ENCODE data around the gene CLINT1. TPM values are rescaled to one million over a fixed set of nuclear protein-coding genes. Genes with fewer than 3 reads are reported as not detected.
A peak's percentile ranks its signal among the peaks of the same experiment; 100 is the strongest.

The CLINT1 gene
- total and polyA plus RNA-seq, 2 of the 13 experiments (the other 11 are each of a cell fraction or from before 2014, with no cell fraction given), result 64.0 to 104 TPM

DNA sequence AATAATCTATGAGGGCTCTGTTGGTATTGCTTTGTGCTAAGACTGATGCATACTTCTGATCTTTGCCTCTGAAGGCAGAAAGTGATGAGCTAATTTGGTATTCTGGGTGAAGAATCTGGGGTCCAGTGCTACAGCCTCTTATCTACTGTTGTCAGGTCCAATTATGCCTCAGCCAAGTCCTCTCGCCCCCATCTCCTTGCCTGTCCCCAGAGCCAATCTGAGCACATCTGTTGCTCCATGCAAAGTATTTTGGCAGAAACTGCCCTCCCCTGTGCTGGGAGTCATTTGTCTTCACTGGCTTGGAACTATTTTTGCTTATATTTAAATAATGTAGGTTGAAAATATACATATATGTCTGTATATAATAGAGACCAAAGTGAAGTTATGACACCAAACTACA, 92.0 kb downstream of the CLINT1 start:
- ChIA-PET CTCF (ENCODE audit: low intra/inter-chr PET ratio, low total read pairs) (no interaction called here), POLR2A (no interaction called here)
- in situ Hi-C loops (cut with HindIII; ENCODE audit: extremely low pct_ligation_motif_present, low pct_unique_long_range_greater_than_20kb) (no loop called here), intact Hi-C loops (cut with micrococcal nuclease; ENCODE audit: unreplicated experiment) (no loop called here)
- TF ChIP-seq MAF1 (CRISPR knock-in tag; IDR thresholded peaks at IDR 0.05; ENCODE audit: borderline replicate concordance) (no peak), NR2F1 (CRISPR knock-in tag; IDR thresholded peaks at IDR 0.05) (no peak)
- Histone ChIP-seq H2AFZ (ENCODE audit: low read length) (no peak overlapping the region), H3K36me3 (replicated peaks in 1 of 2; ENCODE audit: control insufficient read depth in 1 of 2, insufficient read depth in 2 of 2, low read length in 2 of 2) (no peaks in the 10 kb centered on the region), H3K27me3 (ENCODE audit: control insufficient read depth in 1 of 2, insufficient read depth in 2 of 2, low read length in 2 of 2) (peaks cover 0 to 7% of the 10 kb centered on the region in 2 experiments; a peak in 1 of 5 replicates), H3K4me3 (replicated peaks in 1 of 3; ENCODE audit: insufficient read depth in 1 of 3, low read depth in 2 of 3, low read length in 3 of 3) (no peak overlapping the region), H3K4me1 (ENCODE audit: insufficient read depth, low read length) (no peaks in the 10 kb centered on the region), H3K4me2 (ENCODE audit: low read depth, low read length) (no peak overlapping the region), H3K9ac (ENCODE audit: insufficient read depth, low read depth, low read length) (no peak overlapping the region), H3K79me2 (ENCODE audit: insufficient read depth, low read length) (no peaks in the 10 kb centered on the region), H4K20me1 (ENCODE audit: insufficient read depth, low read length) (no peaks in the 10 kb centered on the region), H3K27ac (ENCODE audit: extremely low read length, insufficient read depth, low read length) (no peak overlapping the region), H3K9me3 (ENCODE audit: low read length) (no peaks in the 10 kb centered on the region)
- WGBS (ENCODE audit: low lambda C conversion rate), result 40% methylated on average over 1 of the region's 1 CpG
- FAIRE-seq, result no peak
- no peak for DNase-seq (ENCODE audit: low spot score)
- ATAC-seq, result no peak
- BruUV-seq (replicated peaks), result no TSS peak

DNA sequence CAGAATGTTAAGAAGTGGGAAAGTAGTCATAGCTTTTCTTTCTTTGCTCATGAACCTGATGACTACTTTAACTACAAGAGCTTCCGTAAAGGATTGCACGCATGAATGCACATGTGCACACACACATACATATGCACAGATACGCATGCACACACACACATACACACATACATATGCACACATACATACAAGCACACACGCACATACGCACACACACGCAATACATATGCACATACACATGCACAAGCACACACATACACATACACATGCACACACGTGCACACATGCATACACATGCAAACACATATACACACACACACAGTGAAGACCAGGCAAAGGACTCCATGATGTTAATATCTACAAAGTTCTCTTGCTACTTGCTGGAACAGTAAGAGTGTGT, 92.5 kb downstream of the CLINT1 start:
- ATAC-seq, result no peak
- Histone ChIP-seq H3K27me3 (ENCODE audit: control insufficient read depth in 1 of 2, insufficient read depth in 2 of 2, low read length in 2 of 2) (peaks cover 0 to 6% of the 10 kb centered on the region in 2 experiments; a peak in 1 of 5 replicates), H3K4me3 (replicated peaks in 1 of 3; ENCODE audit: insufficient read depth in 1 of 3, low read depth in 2 of 3, low read length in 3 of 3) (no peak overlapping the region), H4K20me1 (ENCODE audit: insufficient read depth, low read length) (no peaks in the 10 kb centered on the region), H3K36me3 (replicated peaks in 1 of 2; ENCODE audit: control insufficient read depth in 1 of 2, insufficient read depth in 2 of 2, low read length in 2 of 2) (no peaks in the 10 kb centered on the region), H3K27ac (ENCODE audit: extremely low read length, insufficient read depth, low read length) (no peak overlapping the region), H3K79me2 (ENCODE audit: insufficient read depth, low read length) (no peaks in the 10 kb centered on the region), H2AFZ (ENCODE audit: low read length) (no peak overlapping the region), H3K9me3 (ENCODE audit: low read length) (no peaks in the 10 kb centered on the region), H3K4me1 (ENCODE audit: insufficient read depth, low read length) (no peaks in the 10 kb centered on the region), H3K9ac (ENCODE audit: insufficient read depth, low read depth, low read length) (no peak overlapping the region), H3K4me2 (ENCODE audit: low read depth, low read length) (no peak overlapping the region)
- 84% methylated on average over 7 of the region's 7 CpGs for WGBS (ENCODE audit: low lambda C conversion rate)
- no TSS peak for BruUV-seq (replicated peaks)
- TF ChIP-seq PPARG (CRISPR knock-in tag; conservative IDR thresholded peaks at IDR 0.05) (no peak), MIER2 (CRISPR knock-in tag; IDR thresholded peaks at IDR 0.05) (no peak)
- TF ChIP-seq, protein P1, sequence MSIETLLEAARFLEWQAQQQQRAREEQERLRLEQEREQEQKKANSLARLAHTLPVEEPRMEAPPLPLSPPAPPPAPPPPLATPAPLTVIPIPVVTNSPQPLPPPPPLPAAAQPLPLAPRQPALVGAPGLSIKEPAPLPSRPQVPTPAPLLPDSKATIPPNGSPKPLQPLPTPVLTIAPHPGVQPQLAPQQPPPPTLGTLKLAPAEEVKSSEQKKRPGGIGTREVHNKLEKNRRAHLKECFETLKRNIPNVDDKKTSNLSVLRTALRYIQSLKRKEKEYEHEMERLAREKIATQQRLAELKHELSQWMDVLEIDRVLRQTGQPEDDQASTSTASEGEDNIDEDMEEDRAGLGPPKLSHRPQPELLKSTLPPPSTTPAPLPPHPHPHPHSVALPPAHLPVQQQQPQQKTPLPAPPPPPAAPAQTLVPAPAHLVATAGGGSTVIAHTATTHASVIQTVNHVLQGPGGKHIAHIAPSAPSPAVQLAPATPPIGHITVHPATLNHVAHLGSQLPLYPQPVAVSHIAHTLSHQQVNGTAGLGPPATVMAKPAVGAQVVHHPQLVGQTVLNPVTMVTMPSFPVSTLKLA (IDR thresholded peaks at IDR 0.05), result peak; percentile 57; the same call in 1 of the 2 replicates
- no peak for FAIRE-seq
- in situ Hi-C loops (cut with HindIII; ENCODE audit: extremely low pct_ligation_motif_present, low pct_unique_long_range_greater_than_20kb), result no loop called here
- ChIA-PET CTCF (ENCODE audit: low intra/inter-chr PET ratio, low total read pairs) (no interaction called here), POLR2A (no interaction called here)
- no peak for DNase-seq (ENCODE audit: low spot score)
- intact Hi-C loops (cut with micrococcal nuclease; ENCODE audit: unreplicated experiment), result no loop called here

All from HepG2 (cell line).